Upper lobe of right lung (tissue), 1 donor: ENCODE data around the gene BORA. TPM values are rescaled to one million over a fixed set of nuclear protein-coding genes. Genes with fewer than 3 reads are reported as not detected.
"Not testable (repeated sequence)": the region's sequence is repeated elsewhere in the genome, so short reads cannot be mapped to it uniquely, and the experiment has no call there.

Experiments
- ATAC-seq: fragments of 200-7000 bp; cut with Tn5 transposase; one replicate; pipeline ENCODE4 v1.9.1; 2020; ENCODE audit warnings: mild to moderate bottlenecking, moderate library complexity
- DNase-seq: peaks from one replicate; pipeline ENCODE4 v3.0.0-alpha.2; 2020
- H3K27ac ChIP-seq: fragments of 200-600 bp; one replicate; pipeline ENCODE4 v1.8.0; 2022
- H3K27me3 ChIP-seq: fragments of 200-600 bp; one replicate; pipeline ENCODE4 v1.8.0; 2022; ENCODE audit warnings: mild to moderate bottlenecking
- H3K36me3 ChIP-seq: fragments of 200-600 bp; one replicate; pipeline ENCODE4 v1.8.0; 2022
- H3K4me1 ChIP-seq: fragments of 200-600 bp; one replicate; pipeline ENCODE4 v1.8.0; 2022
- H3K4me3 ChIP-seq: fragments of 200-600 bp; one replicate; pipeline ENCODE4 v1.8.0; 2022; ENCODE audit warnings: mild to moderate bottlenecking
- H3K9me3 ChIP-seq: fragments of 200-600 bp; one replicate; pipeline ENCODE4 v1.8.0; 2022
- intact Hi-C: fragments of 100-400 bp; cut with DNase I; formaldehyde crosslinking; loops from one replicate; pipeline ENCODE4 v1.11.0; 2022
- total RNA-seq: library from RNA; stranded (reverse); fragmentation: NEBNext Ultra II Directional; extraction: Animal tissue kit (Norgen Biotek cat#: 25700); gene quantifications from one replicate; pipeline ENCODE4 v1.2.1, GENCODE V29; 2021
- TF ChIP-seq, protein P1 (sequence below): fragments of 200-600 bp; IDR thresholded peaks from one replicate; pipeline ENCODE4 v1.8.0; 2022; ENCODE audit warnings: antibody characterized with exemption
- donor health status: DM: no; HTN: yes; CAD: no; lungs with severe emphysema.

The BORA gene
- total RNA-seq, 1 donor from 2014 or later, result 3.0 TPM

DNA sequence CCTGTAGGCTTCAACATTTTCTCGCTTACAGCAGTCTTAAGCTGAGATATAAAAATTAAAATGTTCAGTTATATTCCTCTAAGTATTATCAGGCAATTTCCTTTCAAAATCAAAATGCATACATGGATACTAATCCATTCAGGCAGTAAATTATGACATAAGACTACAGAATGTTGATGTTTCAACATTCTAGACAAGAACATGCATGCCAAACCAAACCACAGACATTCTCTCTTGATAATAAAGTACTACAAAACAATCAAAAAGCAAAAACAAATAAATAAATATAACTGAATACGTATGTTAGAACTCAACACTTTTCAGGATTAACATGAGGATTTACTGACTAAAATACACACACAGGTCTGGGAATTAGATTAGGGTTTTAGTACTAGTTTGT is 46.3 kb downstream of the BORA start:
- no peaks in the 10 kb centered on the region for H3K27me3 ChIP-seq
- no peak overlapping the region for H3K4me3 ChIP-seq
- TF ChIP-seq, protein P1, sequence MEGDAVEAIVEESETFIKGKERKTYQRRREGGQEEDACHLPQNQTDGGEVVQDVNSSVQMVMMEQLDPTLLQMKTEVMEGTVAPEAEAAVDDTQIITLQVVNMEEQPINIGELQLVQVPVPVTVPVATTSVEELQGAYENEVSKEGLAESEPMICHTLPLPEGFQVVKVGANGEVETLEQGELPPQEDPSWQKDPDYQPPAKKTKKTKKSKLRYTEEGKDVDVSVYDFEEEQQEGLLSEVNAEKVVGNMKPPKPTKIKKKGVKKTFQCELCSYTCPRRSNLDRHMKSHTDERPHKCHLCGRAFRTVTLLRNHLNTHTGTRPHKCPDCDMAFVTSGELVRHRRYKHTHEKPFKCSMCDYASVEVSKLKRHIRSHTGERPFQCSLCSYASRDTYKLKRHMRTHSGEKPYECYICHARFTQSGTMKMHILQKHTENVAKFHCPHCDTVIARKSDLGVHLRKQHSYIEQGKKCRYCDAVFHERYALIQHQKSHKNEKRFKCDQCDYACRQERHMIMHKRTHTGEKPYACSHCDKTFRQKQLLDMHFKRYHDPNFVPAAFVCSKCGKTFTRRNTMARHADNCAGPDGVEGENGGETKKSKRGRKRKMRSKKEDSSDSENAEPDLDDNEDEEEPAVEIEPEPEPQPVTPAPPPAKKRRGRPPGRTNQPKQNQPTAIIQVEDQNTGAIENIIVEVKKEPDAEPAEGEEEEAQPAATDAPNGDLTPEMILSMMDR, result no peak

DNA sequence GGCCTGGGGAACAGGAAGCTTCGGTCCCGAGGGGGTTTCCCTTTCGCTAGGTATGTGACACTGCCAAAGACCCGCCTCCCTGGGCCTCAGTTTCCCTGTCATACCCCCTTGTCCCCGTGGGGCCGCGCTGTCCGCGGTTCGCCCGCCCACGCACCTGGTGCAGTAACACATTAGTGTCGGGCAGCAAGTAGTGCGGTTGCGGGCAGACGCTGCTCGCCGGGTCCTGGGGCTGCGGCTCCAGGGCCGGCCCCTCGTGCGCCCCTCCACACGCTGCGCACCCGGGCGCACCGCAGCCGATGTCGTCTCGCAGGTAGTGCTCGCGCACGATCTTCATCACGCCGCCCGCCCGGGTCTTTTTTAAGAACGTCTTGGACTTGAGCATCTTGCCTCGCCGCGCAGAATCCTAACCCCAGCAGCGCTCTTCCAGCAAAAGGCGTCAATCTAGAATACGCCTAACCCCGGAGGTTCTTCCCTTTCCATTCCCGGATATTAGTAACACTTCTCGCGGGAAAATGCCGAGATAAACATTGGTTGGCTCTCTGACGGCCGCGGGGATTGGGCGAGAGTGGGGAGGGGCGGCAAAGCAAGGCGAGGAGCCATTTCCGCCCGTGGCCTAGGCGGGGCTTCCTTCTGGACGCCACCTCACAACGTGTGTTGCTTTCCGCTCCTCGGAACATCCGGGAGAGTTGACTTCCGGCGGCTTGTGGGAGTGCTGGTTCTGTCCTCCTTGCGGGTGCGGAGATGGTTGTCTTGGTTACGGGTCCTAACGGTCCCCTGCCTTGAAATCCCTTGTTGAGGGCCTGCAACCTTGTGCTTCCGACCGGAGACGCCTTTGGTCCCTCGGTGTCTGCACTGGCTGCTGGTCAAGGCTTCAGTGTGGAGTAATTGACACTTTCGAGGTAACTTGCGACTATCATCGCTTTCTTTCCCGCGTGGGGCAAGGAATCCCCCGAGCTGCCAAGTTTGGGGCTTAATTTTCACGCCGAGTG is 54.0 kb downstream of the BORA start, which contains the start of the genes DIS3 and PIBF1:
Gene DIS3 (minus strand): TSS at position 450 of the 989 bp plus-strand sequence. CDS start 68 bp downstream, at position 382.
Gene PIBF1 (plus strand): TSS at position 683 of the 989 bp plus-strand sequence. CDS start 1,337 bp downstream, outside the sequence.
- H3K27ac ChIP-seq, result peak within 1 kb of the TSS; percentile 95
- DNase-seq (peak; percentile 99), ATAC-seq (peak; percentile 100)
- H3K36me3 ChIP-seq, result peaks cover 38% of the 10 kb centered on the region
- no peaks in the 10 kb centered on the region for H3K27me3 ChIP-seq
- H3K4me1 ChIP-seq, result peaks cover 40% of the 10 kb centered on the region
- TF ChIP-seq, protein P1, result no peak
- peak within 1 kb of the TSS; percentile 100 for H3K4me3 ChIP-seq
- no peaks in the 10 kb centered on the region for H3K9me3 ChIP-seq
- intact Hi-C loops, result no loop called here

More for the DNA sequence above, 46.3 kb downstream of the BORA start:
- Histone ChIP-seq H3K9me3 (no peaks in the 10 kb centered on the region), H3K4me1 (peaks cover 1% of the 10 kb centered on the region), H3K36me3 (peaks cover 93% of the 10 kb centered on the region), H3K27ac (no peak overlapping the region)
- DNase-seq, result no peak
- ATAC-seq, result no peak
- intact Hi-C loops, result no loop called here

DNA sequence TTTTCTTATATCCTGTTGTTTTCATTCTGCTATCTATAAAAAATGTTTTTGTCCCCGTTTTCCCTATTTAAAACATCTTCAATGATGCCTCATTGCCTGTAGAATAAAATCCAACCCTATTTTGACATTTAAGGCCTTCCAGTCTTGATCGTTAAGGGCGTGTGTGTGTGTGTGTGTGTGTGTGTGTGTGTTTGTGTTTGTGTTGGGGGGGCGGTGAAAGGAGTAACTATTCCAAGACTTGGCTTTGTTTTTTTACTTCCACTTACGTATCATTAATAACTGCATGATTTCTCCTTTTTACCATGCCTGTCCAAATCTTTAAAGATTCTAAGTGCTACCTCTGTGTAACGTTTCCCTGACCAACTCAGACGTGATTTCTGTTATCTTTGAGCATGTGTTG is 55.0 kb downstream of the BORA start:
- ATAC-seq (no peak), DNase-seq (no peak)
- TF ChIP-seq, protein P1, result no peak
- Histone ChIP-seq H3K4me1 (peaks cover 40% of the 10 kb centered on the region), H3K27me3 (no peaks in the 10 kb centered on the region), H3K9me3 (no peaks in the 10 kb centered on the region), H3K27ac (peak overlapping the region; percentile 95), H3K4me3 (peak overlapping the region; percentile 100), H3K36me3 (peaks cover 32% of the 10 kb centered on the region)
- intact Hi-C loops, result no loop called here

GRCh38 chr13:72784679-72785078 is 57.0 kb downstream of the BORA start:
- H3K9me3 ChIP-seq, ATAC-seq, H3K27ac ChIP-seq, intact Hi-C loops, H3K4me3 ChIP-seq, DNase-seq, H3K27me3 ChIP-seq: not testable (repeated sequence)
- Histone ChIP-seq H3K4me1 (peaks cover 34% of the 10 kb centered on the region), H3K36me3 (peaks cover 26% of the 10 kb centered on the region)

- ATAC-seq (peak; percentile 80), DNase-seq (no peak)
- H3K4me1 ChIP-seq, result peaks cover 10% of the 10 kb centered on the region
- no peaks in the 10 kb centered on the region for H3K9me3 ChIP-seq
- intact Hi-C loops, result no loop called here
- H3K27me3 ChIP-seq, result no peaks in the 10 kb centered on the region
- TF ChIP-seq, protein P1, result no peak
- peaks cover 43% of the 10 kb centered on the region for H3K36me3 ChIP-seq
- H3K27ac ChIP-seq, result peak overlapping the region; percentile 58
- no peak overlapping the region for H3K4me3 ChIP-seq
Observed at GRCh38 chr13:72788831-72789230, 61.1 kb downstream of the BORA start.

DNA sequence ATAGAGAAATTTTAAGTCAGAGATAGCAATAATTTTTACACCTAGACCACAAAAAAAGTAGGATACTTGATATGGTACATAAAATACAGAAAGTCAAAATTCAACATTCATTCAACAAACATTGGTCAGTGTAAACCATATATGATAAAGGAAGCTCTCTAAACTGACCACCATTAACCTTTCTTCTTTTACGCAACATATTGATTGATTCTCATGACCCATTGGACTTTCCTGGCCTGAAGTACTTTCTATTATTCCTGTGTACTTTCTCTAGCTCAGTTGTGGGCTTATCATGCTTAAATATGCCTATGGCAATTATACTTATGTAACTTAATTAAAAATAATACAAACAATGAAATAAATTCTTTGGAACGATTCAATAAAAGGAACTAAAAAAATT is 64.9 kb downstream of the BORA start:
- Histone ChIP-seq H3K36me3 (peaks cover 54% of the 10 kb centered on the region), H3K27me3 (no peaks in the 10 kb centered on the region), H3K4me1 (no peaks in the 10 kb centered on the region), H3K27ac (no peak overlapping the region), H3K9me3 (no peaks in the 10 kb centered on the region), H3K4me3 (no peak overlapping the region)
- intact Hi-C loops, result no loop called here
- ATAC-seq (no peak), DNase-seq (no peak)
- TF ChIP-seq, protein P1, result no peak
